Duodenal mucosa (tissue), 2 donors: Measurements from ENCODE around the gene DDX51.
"Not testable (repeated sequence)": the region's sequence is repeated elsewhere in the genome, so short reads cannot be mapped to it uniquely, and the experiment has no call there.

Source experiments
- H3K27ac ChIP-seq: one replicate; pipeline ENCODE4 v1.7.0; 2013; ENCODE audit warnings: low read depth, low read length
- H3K27me3 ChIP-seq, 2 donors: one replicate each; pipeline ENCODE4 v1.7.0; 2013; ENCODE audit warnings: low read length in 2 of 2, control low read depth in 1 of 2; ENCODE audit not compliant: insufficient read depth in 2 of 2, control insufficient read depth in 1 of 2
- H3K36me3 ChIP-seq, 2 donors: one replicate each; pipeline ENCODE4 v1.7.0; 2013; ENCODE audit warnings: low read length in 2 of 2, control low read depth in 1 of 2; ENCODE audit not compliant: insufficient read depth in 2 of 2, control insufficient read depth in 1 of 2
- H3K4me1 ChIP-seq, 2 donors: one replicate each; pipeline ENCODE4 v1.7.0; 2013; ENCODE audit warnings: low read length in 2 of 2, control low read depth in 1 of 2; ENCODE audit not compliant: insufficient read depth in 2 of 2, control insufficient read depth in 1 of 2
- H3K4me3 ChIP-seq, 2 donors: one replicate each; pipeline ENCODE4 v1.7.0; 2013; ENCODE audit warnings: low read length in 2 of 2, low read depth in 1 of 2
- H3K9ac ChIP-seq, 2 donors: one replicate each; pipeline ENCODE4 v1.7.0; 2013; ENCODE audit warnings: low read length in 2 of 2, low read depth in 1 of 2
- H3K9me3 ChIP-seq, 2 donors: one replicate each; pipeline ENCODE4 v1.7.0; 2013; ENCODE audit warnings: low read length in 2 of 2, control low read depth in 1 of 2; ENCODE audit not compliant: control insufficient read depth in 1 of 2

Gene DDX51

GRCh38 chr12:132139912-132140311, 4.2 kb downstream of the DDX51 start:
- no peak overlapping the region for H3K27ac ChIP-seq
- no peaks in the 10 kb centered on the region for H3K27me3 ChIP-seq
- no peak overlapping the region for H3K4me3 ChIP-seq
- H3K9ac ChIP-seq, result no peak overlapping the region
- H3K9me3 ChIP-seq, result no peaks in the 10 kb centered on the region
- peaks cover 15 to 42% of the 10 kb centered on the region in 2 donors for H3K36me3 ChIP-seq
- peaks cover 9 to 17% of the 10 kb centered on the region in 2 donors for H3K4me1 ChIP-seq

GRCh38 chr12:132138941-132139871, 4.9 kb downstream of the DDX51 start:
- peaks cover 15 to 42% of the 10 kb centered on the region in 2 donors for H3K36me3 ChIP-seq
- no peak overlapping the region for H3K4me3 ChIP-seq
- no peak overlapping the region for H3K27ac ChIP-seq
- H3K9me3 ChIP-seq, result no peaks in the 10 kb centered on the region
- peaks cover 7 to 14% of the 10 kb centered on the region in 2 donors for H3K4me1 ChIP-seq
- H3K27me3 ChIP-seq, result no peaks in the 10 kb centered on the region
- H3K9ac ChIP-seq, result no peak overlapping the region

- Histone ChIP-seq H3K27me3 (no peaks in the 10 kb centered on the region), H3K36me3 (peaks cover 15 to 42% of the 10 kb centered on the region in 2 donors)
These were observed 6.5 kb downstream of the DDX51 start for GRCh38 chr12:132137483-132138125.

GRCh38 chr12:132136226-132136625, 7.9 kb downstream of the DDX51 start:
- not testable (repeated sequence) for H3K4me1 ChIP-seq, H3K9ac ChIP-seq, H3K9me3 ChIP-seq, H3K27me3 ChIP-seq, H3K4me3 ChIP-seq, H3K27ac ChIP-seq
- peaks cover 8 to 28% of the 10 kb centered on the region in 2 donors for H3K36me3 ChIP-seq

More at GRCh38 chr12:132137483-132138125, 6.5 kb downstream of the DDX51 start:
- H3K27ac ChIP-seq, result no peak overlapping the region
- no peak overlapping the region for H3K4me3 ChIP-seq
- peaks cover under 1 to 5% of the 10 kb centered on the region in 2 donors for H3K4me1 ChIP-seq
- no peaks in the 10 kb centered on the region for H3K9me3 ChIP-seq
- no peak overlapping the region for H3K9ac ChIP-seq

GRCh38 chr12:132134653-132135183, 9.4 kb downstream of the DDX51 start:
- not testable (repeated sequence) for H3K4me3 ChIP-seq, H3K9me3 ChIP-seq, H3K4me1 ChIP-seq, H3K27ac ChIP-seq, H3K27me3 ChIP-seq, H3K9ac ChIP-seq
- peaks cover 0 to 13% of the 10 kb centered on the region in 2 donors for H3K36me3 ChIP-seq

GRCh38 chr12:132133952-132134652, 10.0 kb downstream of the DDX51 start:
- H3K36me3 ChIP-seq, result peaks cover 0 to 7% of the 10 kb centered on the region in 2 donors
- H3K27me3 ChIP-seq, result no peaks in the 10 kb centered on the region
- no peaks in the 10 kb centered on the region for H3K9me3 ChIP-seq
- H3K4me1 ChIP-seq, result no peaks in the 10 kb centered on the region
- no peak overlapping the region for H3K9ac ChIP-seq
- H3K27ac ChIP-seq, result no peak overlapping the region
- no peak overlapping the region for H3K4me3 ChIP-seq

- Histone ChIP-seq H3K27me3 (no peaks in the 10 kb centered on the region), H3K36me3 (peaks cover 4 to 9% of the 10 kb centered on the region in 2 donors), H3K9ac (no peak overlapping the region), H3K4me3 (no peak overlapping the region), H3K4me1 (no peaks in the 10 kb centered on the region), H3K9me3 (no peaks in the 10 kb centered on the region), H3K27ac (no peak overlapping the region)
These were observed 11.3 kb downstream of the DDX51 start for GRCh38 chr12:132132609-132133430.

GRCh38 chr12:132131952-132132351, 12.2 kb downstream of the DDX51 start:
- H3K9me3 ChIP-seq, result no peaks in the 10 kb centered on the region
- H3K27me3 ChIP-seq, result no peaks in the 10 kb centered on the region
- peaks cover 10 to 16% of the 10 kb centered on the region in 2 donors for H3K36me3 ChIP-seq
- H3K4me3 ChIP-seq, result no peak overlapping the region
- no peaks in the 10 kb centered on the region for H3K4me1 ChIP-seq
- H3K27ac ChIP-seq, result no peak overlapping the region
- H3K9ac ChIP-seq, result no peak overlapping the region

- no peak overlapping the region for H3K9ac ChIP-seq
- H3K9me3 ChIP-seq, result no peaks in the 10 kb centered on the region
- H3K27ac ChIP-seq, result no peak overlapping the region
- H3K4me3 ChIP-seq, result no peak overlapping the region
- no peaks in the 10 kb centered on the region for H3K4me1 ChIP-seq
- peaks cover 10 to 23% of the 10 kb centered on the region in 2 donors for H3K36me3 ChIP-seq
- H3K27me3 ChIP-seq, result no peaks in the 10 kb centered on the region
These were observed 12.9 kb downstream of the DDX51 start for GRCh38 chr12:132131229-132131628.
